HEK293 (cell line): ENCODE data around the gene WDR53.

Experiments used
- ATF2 ChIP-seq: fragments of 450-650 bp; formaldehyde crosslinking; IDR thresholded peaks from 2 replicates; pipeline ENCODE4 v1.5.1; 2016; ENCODE audit warnings: missing biosample characterization, missing genetic modification characterization, low read depth
- CTCF ChIP-seq: fragments of 450-650 bp; formaldehyde crosslinking; IDR thresholded peaks from 2 replicates; pipeline ENCODE4 v1.5.1; 2016; ENCODE audit warnings: missing biosample characterization, missing genetic modification characterization
- REPIN1 ChIP-seq: fragments of 450-650 bp; formaldehyde crosslinking; IDR thresholded peaks from 2 replicates; pipeline ENCODE4 v1.5.1; 2017; ENCODE audit warnings: missing biosample characterization, missing genetic modification characterization, low read depth
- REST ChIP-seq: fragments of 450-650 bp; formaldehyde crosslinking; IDR thresholded peaks from 2 replicates; pipeline ENCODE4 v1.5.1; 2016; ENCODE audit warnings: missing biosample characterization, missing genetic modification characterization
- ZBTB1 ChIP-seq: fragments of 450-650 bp; formaldehyde crosslinking; IDR thresholded peaks from 2 replicates; pipeline ENCODE4 v1.5.1; 2016; ENCODE audit warnings: missing biosample characterization, missing genetic modification characterization
- ZNF184 ChIP-seq: fragments of 450-650 bp; IDR thresholded peaks from 2 replicates; pipeline ENCODE4 v1.5.1; 2018; ENCODE audit warnings: missing biosample characterization, mild to moderate bottlenecking, missing genetic modification characterization
- ZNF239 ChIP-seq: fragments of 450-650 bp; formaldehyde crosslinking; IDR thresholded peaks from 2 replicates; pipeline ENCODE4 v1.5.1; 2016; ENCODE audit warnings: missing biosample characterization, missing genetic modification characterization
- ZNF274 ChIP-seq, 2 experiments: fragments of 200-500 bp in 1 of 2; fragments of 450-650 bp in 1 of 2; sonication (Bioruptor generic) in 1 of 2; formaldehyde crosslinking in 1 of 2; IDR thresholded peaks; 2 replicates each; pipeline versions ENCODE4 v1.5.1 to v1.6.1; 2014 to 2016; ENCODE audit warnings: borderline replicate concordance in 1 of 2, inconsistent platforms in 1 of 2, low read length in 1 of 2, missing biosample characterization in 1 of 2, missing genetic modification characterization in 1 of 2
- ZNF350 ChIP-seq: fragments of 450-650 bp; formaldehyde crosslinking; IDR thresholded peaks from 2 replicates; pipeline ENCODE4 v1.5.0; 2017; ENCODE audit warnings: missing biosample characterization, mild to moderate bottlenecking, missing genetic modification characterization
- ZNF416 ChIP-seq: fragments of 450-650 bp; formaldehyde crosslinking; IDR thresholded peaks from 2 replicates; pipeline ENCODE4 v1.5.1; 2016; ENCODE audit warnings: missing biosample characterization, missing genetic modification characterization
- ZNF560 ChIP-seq: fragments of 450-650 bp; formaldehyde crosslinking; IDR thresholded peaks from 2 replicates; pipeline ENCODE4 v1.5.1; 2017; ENCODE audit warnings: missing biosample characterization, missing genetic modification characterization, borderline replicate concordance

- TF ChIP-seq ATF2 (no peak), CTCF (tag by site-specific recombination) (no peak), ZNF274 (IDR thresholded peaks at IDR 0.05; ENCODE audit: low read length) (no peak), ZNF274 (tag by site-specific recombination; IDR thresholded peaks at IDR 0.05; ENCODE audit: borderline replicate concordance) (no peak), ZNF350 (tag by site-specific recombination) (no peak), REPIN1 (tag by site-specific recombination) (no peak), ZNF416 (tag by site-specific recombination) (no peak), REST (no peak), ZBTB1 (tag by site-specific recombination) (no peak), ZNF560 (no peak), ZNF184 (tag by site-specific recombination) (no peak), ZNF239 (tag by site-specific recombination) (no peak)
These were observed 41.0 kb upstream of the WDR53 start for GRCh38 chr3:196609343-196609775.
